HG02588 (cell line): ENCODE measurements around the gene RBL1.
"Not testable (repeated sequence)": the region's sequence is repeated elsewhere in the genome, so short reads cannot be mapped to it uniquely, and the experiment has no call there.

Experiments
- ATAC-seq: cut with Tn5 transposase; IDR thresholded peaks from one replicate; pipeline ENCODE4 v1.9.1; 2021; ENCODE audit warnings: mild to moderate bottlenecking, moderate library complexity; ENCODE audit not compliant: unreplicated experiment

RBL1 gene

DNA sequence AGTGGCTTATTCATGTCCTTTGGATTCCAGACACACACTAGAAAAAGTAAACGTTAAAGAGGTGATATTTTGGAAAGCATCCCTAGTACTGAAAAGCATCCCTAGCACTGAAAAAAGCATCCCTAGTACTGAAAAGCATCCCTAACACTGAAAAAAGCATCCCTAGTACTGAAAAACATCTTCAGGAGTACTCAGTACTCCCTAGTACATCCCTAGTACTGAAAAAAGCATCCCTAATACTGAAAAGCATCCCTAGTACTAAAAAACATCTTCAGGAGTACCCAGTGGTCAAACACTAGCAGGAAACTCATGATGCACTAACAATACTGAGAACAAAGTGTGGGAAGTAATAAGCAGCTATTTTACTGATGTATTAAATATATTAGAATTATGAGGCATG lies 98.7 kb downstream of the RBL1 start:
- no peak for ATAC-seq

DNA sequence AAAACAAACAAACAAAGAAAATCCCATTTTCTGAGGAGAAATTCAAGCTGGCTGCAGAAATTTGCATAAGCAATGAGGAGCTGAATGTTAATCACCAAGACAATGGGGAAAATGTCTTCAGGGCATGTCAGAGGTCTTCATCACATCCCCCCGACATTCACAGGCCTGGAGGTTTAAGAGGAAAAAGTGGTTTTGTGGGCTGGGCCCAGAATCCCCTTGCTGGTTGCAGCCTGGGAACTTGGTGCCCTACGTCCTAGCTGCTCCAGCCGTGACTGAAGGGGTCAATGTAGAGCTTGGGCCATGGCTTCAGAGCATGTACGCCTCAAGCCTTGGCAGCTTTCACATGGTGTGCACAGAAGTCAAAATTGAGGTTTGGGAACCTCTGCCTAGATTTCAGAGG lies 101.6 kb downstream of the RBL1 start:
- not testable (repeated sequence) for ATAC-seq

DNA sequence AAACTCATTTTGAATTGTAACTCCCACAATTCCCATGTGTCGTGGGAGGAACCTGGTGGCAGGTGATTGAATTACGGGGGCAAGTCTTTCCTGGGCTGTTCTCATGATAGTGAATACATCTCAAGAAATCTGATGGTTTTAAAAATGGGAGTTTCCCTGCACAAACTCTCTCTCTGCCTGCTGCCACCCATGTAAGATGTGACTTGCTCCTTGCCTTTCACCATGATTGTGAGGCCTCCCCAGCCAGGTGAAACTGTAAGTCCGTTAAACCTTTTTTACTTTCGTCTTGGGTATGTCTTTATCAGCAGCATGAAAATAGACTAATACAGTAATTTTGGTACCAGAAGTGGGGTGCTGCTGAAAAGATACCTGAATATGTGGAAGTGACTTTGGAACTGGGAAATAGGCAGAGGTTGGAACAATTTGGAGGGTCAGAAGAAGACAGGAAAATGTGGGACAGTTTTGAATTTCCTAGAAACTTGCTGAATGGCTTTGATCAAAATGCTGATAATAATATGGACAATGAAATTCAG lies 102.9 kb downstream of the RBL1 start:
- ATAC-seq = no peak

DNA sequence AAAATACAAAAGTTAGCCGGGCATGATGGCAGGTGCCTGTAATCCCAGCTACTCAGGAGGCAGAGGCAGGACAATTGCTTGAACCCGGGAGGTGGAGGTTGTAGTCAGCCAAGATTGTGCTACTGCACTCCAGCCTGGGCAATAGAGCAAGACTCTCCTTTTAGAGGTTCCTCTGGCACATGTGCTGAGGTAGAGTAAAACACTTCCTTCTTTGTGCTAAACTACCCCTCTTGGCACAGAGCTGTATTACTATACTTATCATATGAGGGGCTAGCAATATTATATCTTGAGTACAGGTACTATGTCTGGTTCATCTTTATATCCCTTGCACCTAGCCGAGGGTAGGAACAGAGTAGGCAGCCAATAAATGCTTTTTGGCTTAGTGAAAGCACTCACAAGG lies 104.1 kb downstream of the RBL1 start:
- ATAC-seq = no peak

DNA sequence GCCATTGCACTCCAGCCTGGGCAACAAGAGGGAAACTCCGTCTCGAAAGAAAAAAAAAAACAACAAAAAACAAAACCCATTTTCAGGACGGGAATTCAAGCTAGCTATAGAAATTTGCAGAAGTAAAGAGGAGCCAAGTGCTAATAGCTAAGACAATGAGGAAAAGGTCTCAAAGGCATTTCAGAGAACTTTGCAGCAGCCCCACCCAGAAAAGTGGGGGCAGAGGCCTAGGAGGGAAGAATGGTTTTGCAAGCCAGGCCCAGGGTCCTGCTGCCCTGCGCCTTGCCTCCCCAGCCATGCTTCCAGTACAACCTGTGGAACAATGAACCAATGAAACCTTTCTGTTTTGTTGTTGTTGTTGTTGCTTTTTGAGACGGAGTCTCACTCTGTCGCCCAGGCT lies 106.0 kb downstream of the RBL1 start:
- no peak for ATAC-seq

DNA sequence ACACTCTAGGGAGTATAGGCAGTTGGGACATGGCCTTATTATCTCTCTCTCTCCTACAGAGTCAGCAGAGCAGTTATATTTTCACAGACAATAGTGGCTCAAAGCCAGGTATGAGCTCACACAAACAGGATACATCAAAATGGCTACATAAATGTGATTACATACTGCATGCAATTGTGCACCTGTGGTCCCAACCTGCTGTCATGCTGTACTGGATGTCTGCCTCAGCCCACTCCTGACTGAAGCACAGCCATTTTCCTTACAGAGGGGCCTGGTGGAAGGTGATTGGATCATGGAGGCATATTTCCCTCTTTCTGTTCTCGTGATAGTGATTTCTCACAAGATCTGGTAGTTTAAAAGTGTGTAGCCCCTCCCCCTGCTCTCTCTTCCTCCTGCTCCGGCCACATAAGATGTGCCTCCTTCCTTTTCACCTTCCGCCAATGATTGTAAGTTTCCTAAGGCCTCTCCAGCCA lies 107.3 kb downstream of the RBL1 start:
- ATAC-seq = no peak

DNA sequence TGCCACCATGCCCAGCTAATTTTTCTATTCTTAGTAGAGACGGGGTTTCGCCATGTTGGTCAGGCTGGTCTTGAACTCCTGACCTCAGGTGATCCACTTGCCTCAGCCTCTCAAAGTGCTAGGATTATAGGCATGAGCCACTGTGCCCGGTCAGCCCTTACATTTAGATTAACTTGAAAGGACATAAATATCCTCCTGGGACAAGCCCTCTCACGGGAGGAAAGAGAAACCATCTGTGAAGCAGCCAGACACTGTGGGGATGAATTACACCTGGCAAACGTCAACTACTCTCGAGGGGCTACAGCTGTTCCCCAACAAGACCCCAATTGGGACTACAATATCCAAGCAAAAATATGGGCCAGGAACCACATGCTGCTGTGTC lies 111.5 kb downstream of the RBL1 start:
- ATAC-seq = no peak

DNA sequence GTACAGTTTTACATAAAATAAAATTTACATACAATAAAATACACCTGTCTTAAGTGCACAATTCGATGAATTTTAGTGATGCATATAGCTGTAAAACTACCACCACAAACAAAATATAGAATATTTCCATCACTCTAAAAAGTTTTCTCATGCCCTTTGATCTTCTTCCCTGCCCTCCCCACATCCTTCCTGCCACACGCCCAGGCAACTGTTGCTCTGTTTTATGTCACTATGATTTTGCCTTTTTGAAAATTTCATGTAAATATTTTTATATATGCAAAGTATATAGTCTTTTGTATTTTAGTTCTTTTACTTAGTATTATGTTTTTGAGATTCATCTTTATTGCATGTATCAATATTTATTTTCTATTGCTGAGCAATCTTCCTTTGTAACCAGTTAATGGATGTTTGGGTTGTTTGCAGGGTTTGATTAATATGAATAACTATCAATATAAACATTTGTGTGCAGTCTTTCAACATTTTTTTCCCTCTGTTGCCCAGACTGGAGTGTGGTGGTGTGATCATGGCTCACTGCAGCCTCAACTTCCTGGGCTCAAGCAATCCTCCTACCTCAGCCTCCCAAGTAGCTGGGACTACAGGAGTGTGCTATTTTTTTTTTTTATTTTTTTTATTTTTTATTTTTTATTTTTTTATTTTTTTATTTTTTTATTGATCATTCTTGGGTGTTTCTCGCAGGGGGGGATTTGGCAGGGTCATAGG lies 120.5 kb downstream of the RBL1 start:
- ATAC-seq = no peak

DNA sequence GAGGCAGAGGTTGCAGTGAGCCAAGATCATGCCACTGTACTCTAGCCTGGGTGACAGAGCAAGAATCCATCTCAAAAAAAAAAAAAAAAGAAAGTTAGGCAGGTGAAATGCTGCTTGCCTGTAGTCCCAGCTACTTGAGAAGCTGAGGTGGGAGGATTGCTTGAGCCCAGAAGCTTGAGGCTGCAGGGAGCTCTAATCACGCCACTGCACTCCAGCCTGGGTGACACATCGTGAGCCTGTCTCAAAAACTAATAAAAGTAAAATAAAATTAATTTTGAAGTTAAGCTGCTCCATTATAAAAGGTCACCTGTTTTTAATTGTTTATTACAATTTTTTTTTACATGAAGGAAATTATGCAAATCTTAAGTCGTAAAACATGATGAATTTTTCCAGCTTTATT lies 121.1 kb downstream of the RBL1 start:
- ATAC-seq = no peak

DNA sequence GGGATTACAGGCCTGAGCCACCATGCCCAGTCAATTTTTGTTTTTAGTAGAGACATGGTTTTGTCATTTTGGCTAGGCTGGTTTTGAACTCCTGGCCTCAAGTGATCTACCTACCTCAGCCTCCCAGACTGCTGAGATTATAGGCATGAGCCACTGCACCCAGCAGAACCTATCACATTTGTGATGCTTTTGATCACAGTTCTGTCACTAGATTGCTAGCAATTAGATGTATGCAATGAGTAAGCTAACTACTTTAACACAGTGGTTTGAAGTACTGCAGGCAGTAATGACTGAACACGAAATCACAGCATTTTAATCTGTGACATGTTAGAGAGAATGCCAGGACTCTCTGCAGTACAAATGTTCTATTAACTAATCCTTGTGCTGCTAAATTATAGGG lies 124.7 kb downstream of the RBL1 start:
- no peak for ATAC-seq

DNA sequence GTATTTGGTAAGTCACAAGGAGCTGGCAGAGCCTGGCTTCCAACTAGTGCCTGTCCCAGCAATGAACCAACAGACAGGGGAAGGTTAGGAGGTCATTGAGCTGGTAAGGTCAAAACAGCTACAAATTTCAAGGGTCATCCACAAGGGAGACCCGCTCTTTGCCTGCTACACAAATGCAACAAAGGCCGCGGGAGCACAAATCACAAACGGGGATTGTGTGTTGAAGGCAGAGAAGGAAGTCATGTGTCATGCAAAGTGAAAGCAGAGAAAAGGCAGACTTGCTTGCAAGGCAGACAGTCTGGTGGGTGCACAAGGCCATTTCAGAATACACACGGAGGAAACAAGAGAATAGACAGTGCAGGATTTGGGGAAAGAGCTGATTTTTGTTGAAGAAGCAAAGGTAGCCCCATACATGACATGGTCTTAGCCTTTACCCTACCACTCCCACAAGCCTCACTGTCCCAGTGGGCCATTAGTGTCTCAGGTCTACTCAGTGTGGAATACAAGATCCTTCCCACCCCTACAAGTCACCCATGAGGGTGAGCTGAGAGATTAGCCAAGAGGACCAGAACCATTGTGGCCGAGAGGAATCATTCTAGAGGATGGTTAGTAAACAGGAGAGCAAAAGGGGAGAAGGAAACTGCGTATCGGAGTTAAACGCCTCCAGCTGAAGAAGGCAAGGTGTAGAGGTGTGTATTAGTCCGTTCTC lies 126.2 kb downstream of the RBL1 start:
- no peak for ATAC-seq

DNA sequence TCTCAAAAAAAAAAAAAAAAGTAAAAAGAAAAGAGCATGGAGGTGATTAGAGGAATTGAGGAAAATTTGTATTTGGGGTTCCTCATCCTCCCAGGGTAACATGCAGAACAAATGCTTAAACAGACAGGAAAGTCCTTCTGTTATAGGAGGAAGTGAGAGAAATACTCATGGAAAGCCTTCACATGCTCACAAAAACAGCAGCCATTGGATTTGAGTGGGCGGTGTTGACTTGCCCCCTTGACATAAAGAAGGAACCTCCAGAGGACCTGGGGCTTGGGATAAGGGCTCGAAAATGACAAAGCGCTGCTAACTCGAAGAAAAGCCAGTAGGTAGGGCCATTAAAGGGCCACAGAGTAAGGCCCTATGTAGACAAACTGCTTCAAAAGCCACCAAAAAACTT lies 126.7 kb downstream of the RBL1 start:
- no peak for ATAC-seq

DNA sequence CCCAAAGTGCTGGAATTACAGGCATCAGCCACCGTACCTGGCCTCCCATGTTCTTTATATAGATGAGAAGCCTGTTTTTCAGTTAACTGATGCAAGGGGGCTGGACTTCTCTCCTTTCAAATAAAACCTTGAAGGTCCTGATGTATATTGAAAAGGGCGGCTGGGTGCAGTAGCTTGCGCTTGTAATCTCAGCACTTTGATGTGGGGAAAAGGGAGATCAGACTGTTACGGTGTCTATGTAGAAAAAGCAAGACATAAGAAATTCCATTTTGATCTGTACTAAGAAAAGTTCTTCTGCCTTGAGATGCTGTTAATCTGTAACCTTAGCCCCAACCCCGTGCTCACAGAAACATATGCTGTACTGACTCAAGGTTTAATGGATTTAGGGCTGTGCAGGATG lies 128.2 kb downstream of the RBL1 start:
- ATAC-seq = no peak

DNA sequence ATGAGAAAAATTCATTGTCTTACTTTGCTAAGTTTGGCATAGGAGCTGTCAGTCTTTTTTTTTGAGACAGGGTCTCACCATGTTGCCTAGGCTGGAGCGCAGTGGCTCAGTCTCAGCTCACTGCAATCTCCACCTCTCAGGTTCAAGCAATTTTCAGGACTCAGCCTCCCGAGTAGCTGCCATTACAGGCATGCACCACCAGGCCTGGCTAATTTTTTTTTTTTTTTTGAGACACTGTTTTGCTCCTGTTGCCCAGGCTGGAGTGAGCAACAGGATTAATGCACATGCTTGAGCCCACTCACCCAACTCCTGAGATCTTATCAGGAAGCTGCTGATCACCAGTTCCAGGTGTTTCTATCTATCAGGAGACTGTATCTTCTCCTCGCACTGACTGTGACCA lies 128.8 kb downstream of the RBL1 start:
- ATAC-seq = not testable (repeated sequence)

DNA sequence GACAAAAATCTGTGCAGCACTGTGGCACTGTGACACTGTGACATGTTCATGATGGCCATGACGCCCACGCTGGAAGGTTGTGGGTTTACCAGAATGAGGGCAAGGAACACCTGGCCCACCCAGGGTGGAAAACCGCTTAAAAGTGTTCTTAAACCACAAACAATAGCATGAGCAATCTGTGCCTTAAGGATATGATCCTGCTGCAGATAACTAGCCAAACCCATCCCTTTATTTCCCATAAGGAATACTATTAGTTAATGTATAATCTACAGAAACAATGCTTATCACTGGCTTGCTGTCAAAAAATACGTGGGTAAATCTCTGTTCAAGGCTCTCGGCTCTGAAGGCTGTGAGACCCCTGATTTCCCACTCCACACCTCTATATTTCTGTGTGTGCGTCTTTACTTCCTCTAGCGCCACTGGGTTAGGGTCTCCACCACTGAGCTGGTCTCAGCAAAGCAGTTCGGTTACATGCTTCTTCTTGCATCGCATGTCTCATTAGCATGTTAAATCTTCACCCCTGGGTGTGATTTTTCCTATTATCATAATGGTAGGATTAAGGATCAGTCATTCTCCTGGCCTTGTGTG lies 133.3 kb downstream of the RBL1 start:
- ATAC-seq = not testable (repeated sequence)

DNA sequence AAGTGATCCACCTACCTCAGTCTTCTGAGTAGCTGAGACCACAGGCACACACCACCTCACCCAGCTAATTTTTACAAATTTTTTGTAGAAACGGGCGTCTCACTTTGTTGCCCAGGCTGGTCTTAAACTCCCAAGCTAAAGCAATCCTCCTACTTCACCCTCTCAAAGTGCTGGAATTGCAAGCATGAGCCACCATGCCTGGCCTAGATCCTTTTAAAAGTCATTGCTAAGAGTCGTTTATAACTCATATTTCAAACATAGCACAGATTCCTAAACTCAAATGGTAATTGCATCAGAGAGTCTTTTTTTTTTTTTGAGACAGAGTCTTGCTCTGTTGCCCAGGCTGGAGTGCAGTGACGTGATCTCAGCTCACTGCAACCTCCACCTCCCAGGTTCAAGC lies 136.6 kb downstream of the RBL1 start:
- ATAC-seq = no peak

DNA sequence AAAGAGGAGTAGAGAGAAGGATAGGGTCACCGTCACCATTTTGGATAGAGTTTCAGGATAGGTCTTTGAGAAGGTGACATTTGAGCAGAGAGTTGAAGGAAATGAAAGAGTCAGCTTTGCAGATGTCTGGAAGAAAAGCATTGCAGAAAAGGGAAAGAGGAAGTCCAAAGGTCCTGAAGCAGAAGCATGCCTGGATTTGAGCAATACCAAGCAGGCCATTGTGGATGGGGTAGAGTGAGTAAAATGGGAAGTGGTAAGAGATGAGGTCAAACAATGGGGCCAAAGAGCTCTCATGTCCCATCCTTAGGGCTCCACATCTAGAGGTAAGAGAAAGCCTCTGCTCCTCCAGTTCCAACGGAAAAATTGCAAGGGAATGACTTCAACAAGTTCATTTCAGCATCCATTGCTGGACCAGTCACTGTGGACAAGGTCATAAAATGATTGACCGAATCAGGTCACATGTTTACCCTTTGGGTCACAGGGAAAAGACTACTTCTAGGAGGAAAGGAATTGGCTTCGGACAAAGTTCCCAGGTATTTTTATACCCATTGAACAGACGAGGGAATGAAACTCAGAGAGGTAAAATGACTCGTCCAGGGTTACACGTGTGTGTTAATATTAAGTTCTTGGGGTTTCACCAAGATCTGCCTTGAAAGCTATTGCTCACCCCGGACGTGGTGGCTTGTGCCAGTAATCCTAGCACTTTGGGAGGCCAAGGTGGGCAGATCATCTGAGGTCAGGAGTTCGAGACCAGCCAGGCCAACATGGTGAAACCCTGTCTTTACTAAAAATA lies 137.7 kb downstream of the RBL1 start:
- ATAC-seq = no peak

DNA sequence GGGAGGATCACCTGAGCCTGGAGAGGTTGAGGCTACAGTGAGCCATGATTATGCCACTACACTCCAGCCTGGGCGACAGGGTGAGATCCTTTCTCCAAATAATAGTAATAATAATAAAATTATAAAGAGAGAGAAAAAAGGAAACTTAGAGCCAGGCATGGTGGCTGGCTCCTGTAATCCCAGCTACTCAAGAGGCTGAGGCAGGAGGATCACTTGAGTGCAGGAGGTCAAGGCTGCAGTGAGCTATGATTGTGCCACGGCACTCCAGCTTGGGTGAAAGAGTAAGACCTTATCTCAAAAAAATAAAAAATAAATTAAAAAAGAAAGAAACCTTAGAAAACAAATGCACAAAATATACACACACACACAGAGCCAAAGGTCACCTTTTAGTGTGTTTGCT lies 139.1 kb downstream of the RBL1 start:
- ATAC-seq = no peak

DNA sequence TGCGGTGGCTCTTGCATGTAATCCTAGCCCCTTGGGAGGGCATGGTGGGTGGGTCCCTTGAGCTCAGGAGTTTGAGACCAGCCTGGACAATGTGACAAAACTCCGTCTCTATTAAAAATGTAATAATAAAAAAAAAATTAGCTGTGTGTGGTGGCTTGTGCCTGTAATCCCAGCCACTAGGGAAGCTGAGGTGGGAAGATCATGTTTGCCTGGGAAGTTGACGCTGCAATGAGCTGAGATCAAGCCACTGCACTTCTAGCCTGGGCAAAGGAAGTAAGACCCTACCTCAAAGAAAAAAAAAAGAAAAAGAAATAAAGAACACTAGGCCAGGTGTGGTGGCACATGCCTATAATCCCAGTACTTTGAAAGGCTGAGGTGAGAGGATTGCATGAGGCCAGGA lies 139.8 kb downstream of the RBL1 start:
- no peak for ATAC-seq

DNA sequence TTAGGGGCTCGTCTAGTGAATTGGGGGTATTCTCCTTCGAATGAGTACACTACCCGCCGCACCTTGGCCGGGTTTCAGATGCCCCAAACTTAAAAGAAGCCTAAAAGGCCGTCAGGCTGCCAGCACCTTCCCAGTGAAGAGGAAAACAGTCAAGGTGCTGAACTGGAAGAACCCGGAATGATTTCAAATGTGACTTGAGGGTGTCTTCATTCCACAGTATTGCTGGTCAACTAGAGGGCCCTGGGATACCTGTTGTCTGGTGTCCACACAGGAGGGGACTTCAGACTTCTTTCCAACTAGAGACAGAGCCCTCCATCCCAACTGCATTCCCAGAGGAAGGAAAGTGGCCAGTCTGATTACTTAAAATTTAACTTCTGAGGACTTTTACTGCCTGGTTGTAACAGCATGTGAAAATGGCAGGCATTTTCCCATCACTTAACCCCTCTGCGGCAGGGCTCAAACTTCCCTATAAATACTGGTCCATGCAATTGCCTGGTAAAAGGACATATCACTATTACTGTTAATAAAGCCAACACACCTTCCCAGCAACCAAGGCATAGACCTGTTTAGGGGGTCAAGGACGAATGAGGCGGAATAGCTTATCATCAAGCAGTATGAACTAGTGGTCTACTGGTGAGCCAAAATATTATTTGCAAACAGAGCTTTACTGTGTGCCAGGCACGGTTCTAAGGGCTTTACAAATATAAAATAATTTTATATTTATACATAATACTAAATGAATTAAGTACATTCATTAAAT lies 143.6 kb downstream of the RBL1 start:
- no peak for ATAC-seq
